HepG2 (cell line): ENCODE measurements around the gene PCDHGA7. TPM values are rescaled to one million over a fixed set of nuclear protein-coding genes. Genes with fewer than 3 reads are reported as not detected.

Source experiments
- BCLAF1 ChIP-seq: fragments of 450-650 bp; IDR thresholded peaks from 2 replicates; pipeline ENCODE4 v1.6.1; 2017; ENCODE audit warnings: mild to moderate bottlenecking
- DPF2 ChIP-seq: sonication (generic); formaldehyde crosslinking; IDR thresholded peaks from 2 replicates; pipeline ENCODE4 v1.4.0; 2020; ENCODE audit warnings: mild to moderate bottlenecking, low read depth, missing genetic modification reagents, borderline replicate concordance
- E2F5 ChIP-seq: sonication (generic); formaldehyde crosslinking; conservative IDR thresholded peaks from 2 replicates; pipeline ENCODE4 v1.4.0; 2020; ENCODE audit warnings: missing genetic modification reagents
- ELF1 ChIP-seq: sonication (generic); formaldehyde crosslinking; IDR thresholded peaks from 2 replicates; pipeline ENCODE4 v1.4.0; 2020; ENCODE audit warnings: missing genetic modification reagents
- ESRRA ChIP-seq: sonication (generic); formaldehyde crosslinking; IDR thresholded peaks from 2 replicates; pipeline ENCODE4 v1.5.1; 2020; ENCODE audit warnings: mild to moderate bottlenecking, low read depth, missing genetic modification reagents
- GMEB1 ChIP-seq: sonication (generic); formaldehyde crosslinking; IDR thresholded peaks from 2 replicates; pipeline ENCODE4 v1.5.1; 2020; ENCODE audit warnings: missing genetic modification reagents, mild to moderate bottlenecking, borderline replicate concordance
- JUNB ChIP-seq: sonication (generic); formaldehyde crosslinking; IDR thresholded peaks from 2 replicates; pipeline ENCODE4 v1.8.0; 2022; ENCODE audit warnings: missing genetic modification reagents, mild to moderate bottlenecking, borderline replicate concordance
- LBX2 ChIP-seq: sonication (generic); formaldehyde crosslinking; IDR thresholded peaks from 2 replicates; pipeline ENCODE4 v1.5.0; 2020; ENCODE audit warnings: missing genetic modification reagents, mild to moderate bottlenecking, borderline replicate concordance
- MEIS1 ChIP-seq: sonication (generic); formaldehyde crosslinking; IDR thresholded peaks from 2 replicates; pipeline ENCODE4 v1.9.0; 2021; ENCODE audit warnings: mild to moderate bottlenecking, missing genetic modification reagents, moderate library complexity, borderline replicate concordance
- MIXL1 ChIP-seq: IDR thresholded peaks from 2 replicates; pipeline ENCODE4 v1.6.1; 2016
- REL ChIP-seq: sonication (generic); formaldehyde crosslinking; conservative IDR thresholded peaks from 2 replicates; pipeline ENCODE4 v1.8.0; 2022; ENCODE audit warnings: mild to moderate bottlenecking, missing genetic modification reagents, moderate library complexity
- RFXANK ChIP-seq: IDR thresholded peaks from 2 replicates; pipeline ENCODE4 v1.6.1; 2016
- SALL1 ChIP-seq: sonication (generic); formaldehyde crosslinking; IDR thresholded peaks from 2 replicates; pipeline ENCODE4 v1.8.0; 2022; ENCODE audit warnings: mild to moderate bottlenecking, missing genetic modification reagents
- SIN3B ChIP-seq: fragments of 150-350 bp; IDR thresholded peaks from 2 replicates; pipeline ENCODE4 v1.6.1; 2014; ENCODE audit warnings: low read length
- SMAD1 ChIP-seq: sonication (generic); formaldehyde crosslinking; IDR thresholded peaks from 2 replicates; pipeline ENCODE4 v1.4.0; 2020; ENCODE audit warnings: missing genetic modification reagents, low read depth, mild to moderate bottlenecking, borderline replicate concordance
- SMC3 ChIP-seq: IDR thresholded peaks from 2 replicates; pipeline ENCODE4 v1.6.1; 2011; ENCODE audit warnings: low read length, improper control_type of control experiment
- SRF ChIP-seq: IDR thresholded peaks from 2 replicates; pipeline ENCODE4 v1.6.1; 2011; ENCODE audit warnings: mild to moderate bottlenecking, low read depth, low read length, moderate library complexity
- SRSF1 ChIP-seq: fragments of 200-400 bp; formaldehyde crosslinking; optimal IDR thresholded peaks from 2 replicates; pipeline ENCODE3; 2017; ENCODE audit warnings: mild to moderate bottlenecking, low read depth, low read length, moderate library complexity
- TCF7 ChIP-seq: sonication (generic); IDR thresholded peaks from 2 replicates; pipeline ENCODE4 v1.6.1; 2016; ENCODE audit warnings: antibody characterized with exemption, low read depth
- ZFP37 ChIP-seq: sonication (generic); formaldehyde crosslinking; IDR thresholded peaks from 2 replicates; pipeline ENCODE4 v1.4.0; 2020; ENCODE audit warnings: missing genetic modification reagents, borderline replicate concordance
- ZMYM4 ChIP-seq: sonication (generic); formaldehyde crosslinking; IDR thresholded peaks from 2 replicates; pipeline ENCODE4 v1.8.1; 2023; ENCODE audit warnings: mild to moderate bottlenecking, missing genetic modification reagents
- ZNF180 ChIP-seq: sonication (generic); formaldehyde crosslinking; IDR thresholded peaks from 2 replicates; pipeline ENCODE4 v1.4.0; 2020; ENCODE audit warnings: low read depth, missing genetic modification reagents, borderline replicate concordance
- ZNF264 ChIP-seq: sonication (generic); formaldehyde crosslinking; IDR thresholded peaks from 2 replicates; pipeline ENCODE4 v1.4.0; 2020; ENCODE audit warnings: missing genetic modification reagents
- ZNF557 ChIP-seq: sonication (generic); formaldehyde crosslinking; IDR thresholded peaks from 2 replicates; pipeline ENCODE4 v1.4.0; 2020; ENCODE audit warnings: missing genetic modification reagents
- ZNF577 ChIP-seq: sonication (generic); formaldehyde crosslinking; IDR thresholded peaks from 2 replicates; pipeline ENCODE4 v1.4.0; 2020; ENCODE audit warnings: mild to moderate bottlenecking, low read depth, missing genetic modification reagents, borderline replicate concordance
- ZZZ3 ChIP-seq: sonication (generic); formaldehyde crosslinking; IDR thresholded peaks from 2 replicates; pipeline ENCODE4 v1.4.0; 2020; ENCODE audit warnings: missing genetic modification reagents, mild to moderate bottlenecking, borderline replicate concordance
- polyA plus RNA-seq, 8 experiments: library from polyadenylated mRNA; depleted of rRNA in 3 of 8; stranded (reverse) in 7 of 8; unstranded in 1 of 8; fragments of >200 nt; fragmentation: Illumina TruSeq in 4 of 8; extraction: Trizol in 4 of 8; gene quantifications; 2 replicates each; pipeline versions ENCODE4 v1.2.1 to v1.2.3, GENCODE V29; 2011 to 2016; ENCODE audit warnings: low read depth in 4 of 8, missing spikeins in 1 of 8, mixed read lengths in 1 of 8; ENCODE audit not compliant: insufficient read depth in 1 of 8
- total RNA-seq, 5 experiments: library from RNA; depleted of rRNA; stranded (reverse); fragments of >200 nt; fragmentation: Illumina TruSeq; extraction: Trizol; gene quantifications; 2 replicates each; pipeline ENCODE4 v1.2.3, GENCODE V29; 2016; ENCODE audit warnings: low read depth in 1 of 5

The PCDHGA7 gene
- total and polyA plus RNA-seq, 2 of the 13 experiments (the other 11 are each of a cell fraction or from before 2014, with no cell fraction given) = 0.11 to 0.31 TPM

GRCh38 chr5:141349917-141350619 is 32.5 kb upstream of the PCDHGA7 start, which contains the start of gene PCDHGB1 (continued):
- TF ChIP-seq E2F5 (CRISPR knock-in tag) (no peak), GMEB1 (CRISPR knock-in tag) (no peak; the same call in 1 of the 2 replicates), SALL1 (CRISPR knock-in tag) (peak; percentile 8; the same call in 1 of the 2 replicates), LBX2 (CRISPR knock-in tag) (no peak), ZNF264 (CRISPR knock-in tag) (no peak), DPF2 (CRISPR knock-in tag) (no peak), SRSF1 (no peak), REL (CRISPR knock-in tag) (no peak), SMC3 (peak; percentile 54), TCF7 (no peak), ZMYM4 (CRISPR knock-in tag) (peak; percentile 60; the same call in 1 of the 2 replicates), SRF (peak; percentile 36; the same call in 1 of the 2 replicates), MIXL1 (CRISPR knock-in tag) (peak; percentile 18; the same call in 1 of the 2 replicates), ZNF557 (no peak), ELF1 (CRISPR knock-in tag) (peak; percentile 48; the same call in 1 of the 2 replicates), ZZZ3 (CRISPR knock-in tag) (no peak), ESRRA (no peak), SIN3B (no peak), JUNB (CRISPR knock-in tag) (no peak), SMAD1 (no peak), ZNF577 (CRISPR knock-in tag) (no peak), RFXANK (CRISPR knock-in tag) (no peak), ZNF180 (no peak), BCLAF1 (no peak), MEIS1 (no peak), ZFP37 (CRISPR knock-in tag) (no peak)
